Pulmonary artery endothelial cell (primary cell): ENCODE measurements around the gene NRG2. TPM values are rescaled to one million over a fixed set of nuclear protein-coding genes. Genes with fewer than 3 reads are reported as not detected.

Experiments
- DNase-seq: peaks from one replicate; pipeline ENCODE4 v3.0.0-alpha.2; 2011; ENCODE audit warnings: low read depth, low spot score
- total RNA-seq: library from RNA; depleted of rRNA; stranded (reverse); fragments of >200 nt; gene quantifications from 2 replicates; pipeline ENCODE4 v1.2.3, GENCODE V29; 2014

Gene NRG2
- total RNA-seq, 1 donor from 2014 or later = 0.46 TPM

GRCh38 chr5:140011297-140011802 is 31.7 kb downstream of the NRG2 start:
- DNase-seq = no peak

GRCh38 chr5:140010798-140011197 is 32.3 kb downstream of the NRG2 start:
- no peak for DNase-seq

- no peak for DNase-seq
These were observed 35.8 kb downstream of the NRG2 start for GRCh38 chr5:140007311-140007710.

- no peak for DNase-seq
These were observed 37.9 kb downstream of the NRG2 start for GRCh38 chr5:140005145-140005591.

DNA sequence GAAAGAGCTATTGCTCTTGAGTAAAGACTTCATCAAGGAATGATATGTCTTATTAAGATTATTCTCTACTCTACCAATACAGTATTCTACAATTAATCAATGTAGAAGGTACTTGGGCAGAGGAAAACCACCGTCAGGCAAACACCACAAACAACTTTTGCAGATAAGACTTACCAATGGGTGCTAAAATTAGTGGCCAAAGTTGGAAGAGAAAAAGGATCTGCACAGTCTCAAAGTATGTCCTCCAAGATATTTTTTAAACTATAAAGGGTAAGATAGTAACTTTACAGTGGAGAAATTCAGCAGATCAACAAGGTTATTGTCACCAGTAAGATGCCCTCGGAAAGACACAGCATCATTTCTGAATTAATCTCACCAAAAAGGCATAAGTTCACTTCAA is 38.9 kb downstream of the NRG2 start:
- no peak for DNase-seq

DNA sequence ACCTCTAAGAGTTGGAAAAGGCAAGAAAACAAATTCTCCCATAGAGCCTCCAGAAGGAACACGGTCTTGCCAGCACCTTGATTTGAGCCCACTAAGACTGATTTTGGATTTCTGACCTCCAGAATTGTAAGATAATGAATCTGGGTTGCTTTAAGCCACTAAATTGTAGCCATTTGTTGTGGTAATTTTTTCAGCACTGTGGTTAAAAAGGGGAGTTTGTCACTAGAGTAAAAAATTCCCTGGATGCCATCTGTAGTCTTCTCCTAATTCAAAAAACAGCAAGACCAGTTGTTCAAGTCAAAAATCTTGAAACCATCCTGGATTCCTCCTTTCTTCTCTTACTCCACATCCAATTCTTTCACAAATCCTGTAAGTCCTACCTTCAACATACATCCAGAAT is 39.6 kb downstream of the NRG2 start:
- DNase-seq = no peak

GRCh38 chr5:140000332-140000731 is 42.8 kb downstream of the NRG2 start:
- DNase-seq = no peak

- no peak for DNase-seq
These were observed 44.3 kb downstream of the NRG2 start for GRCh38 chr5:139998837-139999236.

DNA sequence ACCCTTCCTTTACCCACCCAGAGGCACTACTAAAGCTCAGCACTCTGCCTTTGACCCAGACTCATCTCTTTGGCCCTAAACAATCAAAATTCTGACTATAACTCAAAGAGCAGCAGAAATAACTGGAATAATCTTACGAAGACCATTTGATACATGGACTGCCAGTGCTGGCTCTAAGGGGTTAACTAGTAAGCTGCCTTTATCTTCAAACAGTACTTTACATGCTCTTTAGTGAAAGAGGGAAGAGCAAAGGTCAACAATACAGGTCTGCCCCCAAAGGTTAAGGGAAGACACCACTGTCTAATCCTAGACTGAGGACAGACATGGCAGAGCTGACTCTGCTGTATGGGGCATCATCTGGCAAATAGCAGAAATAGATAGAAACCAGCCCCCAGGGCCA is 45.8 kb downstream of the NRG2 start:
- no peak for DNase-seq

DNA sequence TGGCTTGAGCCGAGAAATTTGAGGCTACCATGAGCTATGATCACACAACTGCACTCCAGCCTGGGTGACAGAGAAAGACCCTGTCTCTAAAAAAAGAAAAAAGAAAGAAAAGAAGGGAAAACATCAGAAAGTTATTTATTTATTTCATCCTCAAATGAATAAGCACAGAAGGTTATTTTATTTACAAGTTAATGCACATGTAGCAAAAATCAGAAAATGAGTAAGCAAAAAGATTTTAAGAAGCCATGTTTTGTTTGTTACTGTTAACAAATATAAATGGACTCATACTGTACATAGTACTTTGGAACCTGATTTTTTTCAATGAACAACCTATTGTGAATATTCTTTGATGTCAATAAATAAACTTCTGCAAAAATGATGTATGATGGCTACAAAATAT is 47.2 kb downstream of the NRG2 start:
- DNase-seq = no peak

DNA sequence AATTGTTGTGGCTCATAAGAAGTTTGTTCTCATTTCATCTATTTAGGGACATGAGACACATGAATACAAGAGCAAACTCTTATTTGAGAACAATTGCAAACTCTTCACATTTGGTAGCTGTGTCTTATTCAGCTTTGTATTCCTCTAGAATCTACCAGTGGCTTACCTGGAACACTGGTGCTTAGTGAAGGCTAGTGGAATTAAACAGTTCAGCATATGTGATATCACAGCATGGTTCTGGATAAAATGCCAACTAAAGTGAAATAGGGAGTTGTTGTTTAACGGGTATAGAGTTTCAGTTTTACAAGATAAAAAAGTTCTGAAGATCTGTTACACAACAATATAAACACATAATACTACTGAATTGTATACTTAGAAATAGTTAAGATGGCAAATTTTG is 48.9 kb downstream of the NRG2 start:
- no peak for DNase-seq

- no peak for DNase-seq
These were observed 57.4 kb downstream of the NRG2 start for GRCh38 chr5:139985733-139986132.

- no peak for DNase-seq
These were observed 57.8 kb downstream of the NRG2 start for GRCh38 chr5:139985290-139985689.

DNA sequence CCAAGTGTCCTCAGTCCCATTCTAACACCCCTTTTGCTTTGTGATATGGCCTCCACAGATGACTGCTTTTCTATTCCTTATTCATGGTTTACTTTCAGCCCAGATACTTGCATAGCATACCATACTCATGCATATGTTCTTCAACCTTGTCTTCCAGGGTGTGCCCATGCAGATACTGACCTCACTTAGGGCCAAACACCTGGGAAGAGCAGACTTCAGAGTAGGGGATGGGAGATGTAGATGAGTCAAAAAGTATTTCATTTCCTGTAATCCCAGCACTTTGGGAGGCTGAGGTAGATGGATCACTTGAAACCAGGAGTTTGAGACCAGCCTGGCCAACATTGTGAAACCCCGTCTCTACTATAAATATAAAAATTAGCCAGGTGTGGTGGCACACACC is 58.3 kb downstream of the NRG2 start:
- no peak for DNase-seq

DNA sequence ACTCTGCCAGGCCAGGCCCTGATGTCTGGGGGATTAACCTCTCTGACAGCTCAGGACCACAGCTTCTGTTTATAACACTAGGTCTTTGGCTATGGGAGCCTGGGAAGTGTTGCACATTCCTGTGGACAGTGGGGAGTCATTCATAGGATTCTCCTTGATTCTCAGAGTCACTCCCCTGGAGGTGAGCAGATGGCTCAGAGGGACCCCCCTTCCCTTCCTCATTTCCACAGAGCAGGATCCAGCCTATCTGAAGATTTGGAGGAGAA is 60.2 kb downstream of the NRG2 start:
- DNase-seq = no peak

- DNase-seq = no peak
These were observed 60.7 kb downstream of the NRG2 start for GRCh38 chr5:139982157-139982974.

GRCh38 chr5:139980765-139981164 is 62.3 kb downstream of the NRG2 start:
- DNase-seq = no peak

- DNase-seq = no peak
These were observed 63.2 kb downstream of the NRG2 start for GRCh38 chr5:139979943-139980342.

- no peak for DNase-seq
These were observed 63.6 kb downstream of the NRG2 start for GRCh38 chr5:139979518-139979917.

GRCh38 chr5:139976703-139977102 is 66.4 kb downstream of the NRG2 start:
- no peak for DNase-seq

DNA sequence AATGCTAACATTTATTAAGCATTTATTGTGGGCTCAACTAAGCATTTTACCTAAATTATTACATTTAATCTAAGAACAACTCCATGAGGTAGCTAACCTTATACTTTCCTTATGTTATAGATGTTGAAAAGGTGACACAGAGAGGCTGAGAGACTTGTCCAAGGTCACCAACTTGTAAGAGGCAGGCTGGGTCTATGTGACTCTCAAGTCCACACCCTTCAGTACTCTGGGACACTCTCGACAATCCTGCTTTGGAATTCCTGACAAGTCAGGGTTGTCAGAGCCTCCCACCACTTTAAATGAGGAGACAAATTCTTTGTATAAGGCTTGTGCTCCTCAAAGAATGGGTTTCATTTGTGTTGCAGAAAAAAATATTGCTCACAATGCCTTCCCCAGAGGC is 67.2 kb downstream of the NRG2 start:
- DNase-seq = no peak

- no peak for DNase-seq
These were observed 67.8 kb downstream of the NRG2 start for GRCh38 chr5:139975306-139975705.

- no peak for DNase-seq
These were observed 68.4 kb downstream of the NRG2 start for GRCh38 chr5:139974661-139975060.
